AG09309 (cell line): ENCODE results near the gene GEMIN4.

Source experiments
- DNase-seq: peaks from one replicate; pipeline ENCODE4 v3.0.0-alpha.2; 2010; ENCODE audit warnings: low read depth
- H3K4me3 ChIP-seq: 2 replicates; pipeline ENCODE4 v1.5.1; 2011; ENCODE audit warnings: mild to moderate bottlenecking, low read depth, low read length, moderate library complexity; ENCODE audit not compliant: control insufficient read depth
- CTCF ChIP-seq: IDR thresholded peaks from 2 replicates; pipeline ENCODE4 v1.5.1; 2011; ENCODE audit warnings: mild to moderate bottlenecking, low read depth, low read length, inconsistent platforms; ENCODE audit not compliant: insufficient read depth, control insufficient read depth; ENCODE audit errors: missing control alignments

GEMIN4 gene

GRCh38 chr17:752002-752619 is at the start of gene GEMIN4:
GEMIN4 (minus strand) TSS chr17:752264; CDS start chr17:752142, 122 bp downstream.
- TF ChIP-seq CTCF: peak; percentile 82
- peak within 1 kb of the TSS; percentile 57 for H3K4me3 ChIP-seq
- peak; percentile 21 for DNase-seq

GRCh38 chr17:801660-802059 is 49.6 kb upstream of the GEMIN4 start:
- no peak overlapping the region for H3K4me3 ChIP-seq
- DNase-seq: no peak
- no peak for TF ChIP-seq CTCF

- no peak for TF ChIP-seq CTCF
- no peak overlapping the region for H3K4me3 ChIP-seq
- DNase-seq: no peak
These were observed 48.6 kb upstream of the GEMIN4 start for GRCh38 chr17:800446-801242.

- TF ChIP-seq CTCF: no peak
- H3K4me3 ChIP-seq: no peak overlapping the region
- DNase-seq: no peak
These were observed 47.2 kb upstream of the GEMIN4 start for GRCh38 chr17:799261-799660.

GRCh38 chr17:798246-798645 is 46.2 kb upstream of the GEMIN4 start:
- no peak for DNase-seq
- H3K4me3 ChIP-seq: no peak overlapping the region
- no peak for TF ChIP-seq CTCF

GRCh38 chr17:797236-797840 is 45.3 kb upstream of the GEMIN4 start:
- no peak for DNase-seq
- no peak for TF ChIP-seq CTCF
- no peak overlapping the region for H3K4me3 ChIP-seq
